ENCODE measurements around the gene ERH.
"Not testable (repeated sequence)": the region's sequence is repeated elsewhere in the genome, so short reads cannot be mapped to it uniquely, and the experiment has no call there.

ERH gene

GRCh38 chr14:69392481-69392880 is 5.6 kb downstream of the ERH start:
- DNase-seq: no peak

GRCh38 chr14:69391400-69391799 is 6.7 kb downstream of the ERH start:
- DNase-seq: not testable (repeated sequence)

DNA sequence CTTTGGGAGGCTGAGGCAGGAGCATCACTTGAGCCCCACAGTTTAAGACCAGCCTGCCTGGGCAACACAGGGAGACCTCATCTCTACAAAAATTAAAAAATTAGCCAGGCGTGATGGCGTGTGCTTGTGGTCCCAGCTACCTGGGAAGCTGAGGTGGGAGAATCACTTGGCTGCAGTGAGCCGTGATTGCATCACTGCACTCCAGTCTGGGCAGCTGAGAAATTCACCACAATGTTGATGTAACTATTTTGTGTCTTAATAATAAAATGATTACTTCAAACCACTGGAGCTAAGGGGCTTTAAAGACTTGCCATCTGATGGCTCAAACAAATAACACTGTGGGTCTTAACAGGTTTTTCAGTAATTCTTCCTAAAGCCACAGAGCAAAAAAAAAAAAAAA is 10.8 kb downstream of the ERH start:
- DNase-seq: no peak

GRCh38 chr14:69378274-69378673 is 19.8 kb downstream of the ERH start:
- DNase-seq: no peak

- no peak for DNase-seq
Observed at GRCh38 chr14:69376439-69376838, 21.7 kb downstream of the ERH start.

- DNase-seq: no peak
Observed at GRCh38 chr14:69375722-69376121, 22.4 kb downstream of the ERH start.

DNA sequence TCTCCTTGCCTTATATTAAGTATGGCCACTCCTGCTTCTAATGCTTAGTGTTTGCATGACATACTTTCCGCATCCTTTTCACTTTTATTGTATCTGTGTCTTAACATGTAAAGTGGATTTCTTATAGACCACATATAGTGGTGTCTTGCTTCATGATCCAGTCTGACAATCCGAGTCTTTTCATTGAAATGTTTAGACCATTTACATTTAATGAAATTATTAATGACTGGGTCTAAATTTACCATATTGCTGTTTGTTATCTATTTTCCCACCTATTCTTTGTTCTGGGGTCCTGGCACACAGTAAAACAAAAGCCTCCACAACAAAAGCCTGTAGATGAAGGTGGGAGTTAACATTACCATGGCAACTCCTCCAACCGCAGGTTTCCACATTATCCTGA is 22.9 kb downstream of the ERH start:
- DNase-seq: no peak

- DNase-seq: no peak
Observed at GRCh38 chr14:69374235-69374634, 23.9 kb downstream of the ERH start.

GRCh38 chr14:69373104-69373503 is 25.0 kb downstream of the ERH start:
- no peak for DNase-seq

GRCh38 chr14:69372146-69372545 is 26.0 kb downstream of the ERH start:
- DNase-seq: no peak

DNA sequence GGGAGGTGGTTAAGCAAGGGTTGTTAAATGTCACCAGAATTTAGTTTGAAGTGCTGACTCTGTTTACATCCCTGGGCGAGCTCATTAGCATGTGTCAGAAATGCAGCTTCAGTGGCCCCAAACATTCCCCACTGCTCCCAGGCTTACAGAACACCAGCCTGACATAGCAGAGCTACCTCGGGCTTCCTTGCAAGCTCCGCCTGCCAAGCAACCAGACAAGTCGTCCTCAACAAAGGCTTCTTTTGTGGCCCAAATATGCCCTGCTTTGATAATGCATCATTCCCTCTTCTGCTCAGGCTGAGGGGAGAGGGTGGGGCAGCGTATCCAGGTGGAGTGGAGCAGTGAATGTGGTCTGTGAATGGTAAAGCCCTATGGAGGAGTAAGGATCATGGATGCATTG is 28.0 kb downstream of the ERH start:
- DNase-seq: no peak

DNA sequence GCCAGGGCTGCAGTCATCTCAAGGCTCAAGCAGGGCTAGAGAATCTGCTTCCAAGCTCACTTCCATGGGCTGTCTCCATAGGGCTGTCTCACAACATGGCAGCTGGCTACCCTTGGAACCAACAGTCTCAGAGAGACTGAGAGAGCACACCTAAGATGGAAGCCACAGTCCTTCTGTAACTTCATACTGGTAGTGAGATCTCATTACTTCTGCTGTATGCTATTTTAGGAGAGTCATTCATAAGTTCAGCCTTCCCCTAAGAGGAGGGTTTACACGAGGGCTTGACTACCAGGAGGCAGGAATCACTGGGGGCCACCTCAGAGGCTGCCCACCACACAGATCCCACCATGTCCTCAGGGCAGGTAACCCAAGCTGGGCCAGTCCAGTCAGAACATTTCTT is 29.7 kb downstream of the ERH start:
- no peak for DNase-seq

GRCh38 chr14:69366761-69367160 is 31.3 kb downstream of the ERH start:
- no peak for DNase-seq

GRCh38 chr14:69366069-69366468 is 32.0 kb downstream of the ERH start:
- no peak for DNase-seq

DNA sequence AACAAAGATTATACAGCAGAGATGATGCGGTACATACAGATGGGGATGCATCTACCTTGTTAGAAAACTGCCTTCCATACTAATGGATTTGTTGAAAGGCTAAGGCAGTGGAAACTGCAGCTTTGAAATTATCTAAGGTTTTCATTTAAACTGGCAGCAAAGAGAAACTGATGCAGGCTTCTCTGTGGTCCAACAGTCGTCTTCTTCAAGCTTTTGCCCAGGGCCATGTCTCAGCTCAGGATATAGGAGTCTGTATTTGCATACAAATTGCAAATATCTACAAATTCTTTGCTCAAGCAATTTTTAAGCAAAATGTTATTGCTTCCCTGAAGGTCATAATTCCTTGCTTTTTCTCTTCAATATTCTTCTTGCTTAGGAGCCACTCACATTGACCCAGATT is 33.7 kb downstream of the ERH start:
- DNase-seq: no peak

DNA sequence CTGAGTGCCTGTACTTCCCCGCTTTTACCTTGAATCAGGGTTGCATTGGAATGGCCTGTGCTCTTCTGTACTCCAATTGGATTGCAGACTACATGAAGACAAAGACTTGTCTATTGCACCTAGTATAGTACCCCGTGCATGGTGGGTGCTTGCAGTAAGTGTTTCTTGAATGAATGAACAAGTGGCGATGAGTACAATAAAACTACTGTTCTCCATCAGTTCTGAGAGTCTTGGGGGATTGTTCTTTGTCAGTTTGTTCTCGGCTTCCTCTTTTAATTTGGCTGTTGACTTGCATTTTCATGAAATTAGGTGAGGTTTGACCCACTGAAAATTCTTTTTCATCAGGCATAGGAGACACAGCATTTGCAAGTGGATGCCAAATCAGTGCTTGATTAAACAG is 34.1 kb downstream of the ERH start:
- no peak for DNase-seq

- no peak for DNase-seq
Observed at GRCh38 chr14:69363055-69363454, 35.0 kb downstream of the ERH start.

DNA sequence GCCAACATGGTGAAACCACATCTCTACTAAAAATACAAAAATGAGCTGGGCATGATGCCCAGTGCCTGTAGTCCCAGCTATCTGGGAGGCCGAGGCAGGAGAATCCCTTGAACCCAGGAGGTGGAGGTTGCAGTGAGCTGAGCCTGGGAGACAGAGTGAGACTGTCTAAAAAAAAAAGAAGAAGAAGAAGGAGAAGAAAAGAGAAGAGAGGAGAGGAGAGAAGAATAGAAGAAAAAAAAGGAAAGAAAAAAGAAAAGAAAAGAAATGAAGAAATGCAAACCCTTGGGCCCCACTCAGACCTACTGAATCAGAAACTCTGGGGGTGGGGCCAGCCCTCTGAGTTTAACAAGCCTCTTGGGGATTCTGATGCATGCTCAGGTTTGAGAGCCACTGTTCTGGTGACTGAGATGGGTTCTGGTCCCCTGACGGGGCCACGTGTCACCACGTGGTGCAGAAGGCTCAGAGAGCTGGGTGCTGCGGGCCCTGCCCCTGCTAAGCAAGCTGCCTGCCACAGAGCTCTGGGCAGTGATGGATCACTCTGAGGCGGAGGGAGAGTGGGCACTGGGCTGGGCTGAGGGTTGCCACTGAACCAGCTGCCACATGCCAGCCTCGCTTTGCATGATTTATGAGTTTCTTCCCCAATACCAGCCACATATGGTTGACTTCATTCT is 37.5 kb downstream of the ERH start:
- DNase-seq: no peak

DNA sequence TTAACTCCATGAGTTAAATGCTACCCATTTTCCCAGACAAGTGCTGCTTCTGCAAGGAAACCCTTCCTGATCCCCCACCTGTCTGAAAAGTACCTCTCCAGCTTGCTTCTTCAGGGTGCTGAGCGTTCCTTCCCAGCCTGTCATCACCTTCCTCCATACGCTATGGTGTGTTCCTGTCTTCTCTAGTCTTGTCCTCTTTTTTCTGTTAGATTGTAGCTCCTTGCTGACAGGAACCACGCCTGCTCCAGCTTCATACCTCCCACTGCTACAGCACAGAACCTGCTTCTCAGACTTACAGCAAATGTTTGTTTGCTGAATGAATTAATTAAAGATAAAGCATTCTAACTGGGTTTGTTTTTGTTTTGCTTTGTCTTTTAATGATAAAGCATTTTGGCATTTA is 39.1 kb downstream of the ERH start:
- DNase-seq: no peak

- peak; percentile 8 to 12 for DNase-seq
Observed at GRCh38 chr14:69358233-69358963, 39.7 kb downstream of the ERH start.

GRCh38 chr14:69357544-69358200 is 40.4 kb downstream of the ERH start:
- no peak for DNase-seq

- no peak for DNase-seq
Observed at GRCh38 chr14:69356903-69357543, 41.1 kb downstream of the ERH start.

DNA sequence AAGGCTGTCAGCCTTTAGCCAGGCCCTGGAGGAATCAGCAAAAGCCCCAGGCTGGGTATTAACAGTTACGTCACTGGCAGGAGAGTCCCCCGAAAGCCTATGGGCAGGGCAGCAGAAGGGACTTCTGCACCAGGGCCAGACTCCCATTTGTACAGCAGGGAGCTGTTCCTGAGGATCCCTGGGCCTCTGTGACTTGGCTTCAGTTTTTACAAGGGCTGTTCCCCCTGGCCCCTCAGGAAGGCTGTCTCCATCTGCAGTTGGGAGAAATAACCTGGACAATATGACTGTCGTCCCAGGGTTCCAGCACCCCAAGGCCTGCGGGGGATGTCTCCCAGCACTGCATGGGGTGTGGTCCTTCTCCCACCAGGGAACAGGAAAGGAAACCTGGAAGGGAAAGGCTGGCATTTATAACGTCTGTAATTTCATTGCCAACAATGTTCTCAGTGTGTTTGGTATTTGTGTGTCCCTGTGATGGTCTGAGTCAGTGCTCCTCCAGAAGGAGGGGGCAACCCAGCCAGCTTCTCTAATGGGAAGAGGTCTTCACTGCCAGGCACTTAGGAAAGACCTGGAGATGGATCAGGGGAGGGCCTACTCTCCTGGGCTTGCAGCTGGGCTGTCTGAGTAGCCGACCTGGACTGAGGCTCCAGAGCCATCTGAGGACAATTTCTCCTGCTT is 42.4 kb downstream of the ERH start:
- no peak for DNase-seq

All from stimulated activated CD4-positive, alpha-beta T cell treated with anti-CD3 and anti-CD28 coated beads, Interleukin-4, amount 100 ng/mL, for 4 hours (primary cell).